Measurements from ENCODE around the gene ABHD16B. TPM values are rescaled to one million over a fixed set of nuclear protein-coding genes. Genes with fewer than 3 reads are reported as not detected.

ABHD16B gene
- total RNA-seq = not detected in 2 replicates

- no peak for DNase-seq (ENCODE audit: low read depth)
- TF ChIP-seq CTCF (IDR thresholded peaks at IDR 0.05; ENCODE audit: insufficient read depth, low read length, poor library complexity, severe bottlenecking) = no peak
- Histone ChIP-seq H3K27me3 (ENCODE audit: control insufficient read depth, insufficient read depth, low read length) (no peaks in the 10 kb centered on the region), H3K36me3 (ENCODE audit: control insufficient read depth, insufficient read depth, low read length) (no peaks in the 10 kb centered on the region), H3K4me3 (ENCODE audit: low read depth, low read length) (no peak within 1 kb of the TSS)
Observed at GRCh38 chr20:63861365-63861934, at the start of gene ABHD16B. ABHD16B (plus strand) TSS chr20:63861498; CDS start chr20:63861541, 43 bp downstream.

- Histone ChIP-seq H3K36me3 (ENCODE audit: control insufficient read depth, insufficient read depth, low read length) (no peaks in the 10 kb centered on the region), H3K27me3 (ENCODE audit: control insufficient read depth, insufficient read depth, low read length) (peaks cover 5% of the 10 kb centered on the region), H3K4me3 (ENCODE audit: low read depth, low read length) (no peak overlapping the region)
- TF ChIP-seq CTCF (IDR thresholded peaks at IDR 0.05; ENCODE audit: insufficient read depth, low read length, poor library complexity, severe bottlenecking) = no peak
- DNase-seq (ENCODE audit: low read depth) = no peak
Observed at GRCh38 chr20:63814891-63815614, 46.2 kb upstream of the ABHD16B start.

- peaks cover 5% of the 10 kb centered on the region for H3K27me3 ChIP-seq (ENCODE audit: control insufficient read depth, insufficient read depth, low read length)
- no peak overlapping the region for H3K4me3 ChIP-seq (ENCODE audit: low read depth, low read length)
- TF ChIP-seq CTCF (IDR thresholded peaks at IDR 0.05; ENCODE audit: insufficient read depth, low read length, poor library complexity, severe bottlenecking) = no peak
- H3K36me3 ChIP-seq (ENCODE audit: control insufficient read depth, insufficient read depth, low read length) = no peaks in the 10 kb centered on the region
- no peak for DNase-seq (ENCODE audit: low read depth)
Observed at GRCh38 chr20:63815615-63816253, 45.6 kb upstream of the ABHD16B start.

- TF ChIP-seq CTCF (IDR thresholded peaks at IDR 0.05; ENCODE audit: insufficient read depth, low read length, poor library complexity, severe bottlenecking) = peak; percentile 21
- DNase-seq (ENCODE audit: low read depth) = no peak
- H3K36me3 ChIP-seq (ENCODE audit: control insufficient read depth, insufficient read depth, low read length) = no peaks in the 10 kb centered on the region
- peaks cover 13% of the 10 kb centered on the region for H3K27me3 ChIP-seq (ENCODE audit: control insufficient read depth, insufficient read depth, low read length)
- H3K4me3 ChIP-seq (ENCODE audit: low read depth, low read length) = no peak overlapping the region
Observed at GRCh38 chr20:63819224-63819921, 41.9 kb upstream of the ABHD16B start.

GRCh38 chr20:63821811-63822210, 39.5 kb upstream of the ABHD16B start:
- no peak for DNase-seq (ENCODE audit: low read depth)
- TF ChIP-seq CTCF (IDR thresholded peaks at IDR 0.05; ENCODE audit: insufficient read depth, low read length, poor library complexity, severe bottlenecking) = no peak
- Histone ChIP-seq H3K27me3 (ENCODE audit: control insufficient read depth, insufficient read depth, low read length) (peaks cover 18% of the 10 kb centered on the region), H3K4me3 (ENCODE audit: low read depth, low read length) (no peak overlapping the region), H3K36me3 (ENCODE audit: control insufficient read depth, insufficient read depth, low read length) (no peaks in the 10 kb centered on the region)
